Mucosa of rectum (tissue), 2 donors: Measurements from ENCODE around the gene JAKMIP1.

Experiments used
- H3K27ac ChIP-seq, 2 donors: one replicate each; pipeline ENCODE4 v1.7.0; 2013; ENCODE audit warnings: inconsistent platforms in 2 of 2, low read depth in 2 of 2, low read length in 2 of 2
- H3K27me3 ChIP-seq, 2 donors: one replicate each; pipeline ENCODE4 v1.7.0; 2013; ENCODE audit warnings: low read length in 2 of 2; ENCODE audit not compliant: control insufficient read depth in 2 of 2, insufficient read depth in 2 of 2
- H3K36me3 ChIP-seq, 2 donors: one replicate each; pipeline ENCODE4 v1.7.0; 2013; ENCODE audit warnings: low read length in 2 of 2; ENCODE audit not compliant: control insufficient read depth in 2 of 2, insufficient read depth in 2 of 2
- H3K4me1 ChIP-seq, 2 donors: one replicate each; pipeline ENCODE4 v1.7.0; 2013; ENCODE audit warnings: low read length in 2 of 2, mild to moderate bottlenecking in 1 of 2; ENCODE audit not compliant: control insufficient read depth in 2 of 2, insufficient read depth in 2 of 2
- H3K4me3 ChIP-seq, 2 donors: one replicate each; pipeline ENCODE4 v1.7.0; 2013; ENCODE audit warnings: low read length in 2 of 2
- H3K9ac ChIP-seq, 2 donors: one replicate each; pipeline ENCODE4 v1.7.0; 2013; ENCODE audit warnings: low read length in 2 of 2, low read depth in 1 of 2, mild to moderate bottlenecking in 1 of 2
- H3K9me3 ChIP-seq, 2 donors: one replicate each; pipeline ENCODE4 v1.7.0; 2013; ENCODE audit warnings: low read length in 2 of 2; ENCODE audit not compliant: control insufficient read depth in 2 of 2
- donor health status: healthy.
- donor health status: Normal muscosa, but diverticular disease.

JAKMIP1 gene

GRCh38 chr4:6121941-6122340 is 78.4 kb downstream of the JAKMIP1 start:
- no peaks in the 10 kb centered on the region for H3K36me3 ChIP-seq
- H3K27me3 ChIP-seq = no peaks in the 10 kb centered on the region
- no peak overlapping the region for H3K9ac ChIP-seq
- H3K4me1 ChIP-seq = no peaks in the 10 kb centered on the region
- no peak overlapping the region for H3K4me3 ChIP-seq
- no peaks in the 10 kb centered on the region for H3K9me3 ChIP-seq
- H3K27ac ChIP-seq = no peak overlapping the region

- no peak overlapping the region for H3K4me3 ChIP-seq
- no peaks in the 10 kb centered on the region for H3K4me1 ChIP-seq
- no peak overlapping the region for H3K27ac ChIP-seq
- H3K9me3 ChIP-seq = no peaks in the 10 kb centered on the region
- H3K27me3 ChIP-seq = no peaks in the 10 kb centered on the region
- H3K36me3 ChIP-seq = no peaks in the 10 kb centered on the region
- no peak overlapping the region for H3K9ac ChIP-seq
Observed at GRCh38 chr4:6121276-6121850, 79.0 kb downstream of the JAKMIP1 start.

- Histone ChIP-seq H3K27me3 (no peaks in the 10 kb centered on the region), H3K4me3 (no peak overlapping the region), H3K27ac (no peak overlapping the region), H3K36me3 (no peaks in the 10 kb centered on the region), H3K9ac (no peak overlapping the region), H3K9me3 (no peaks in the 10 kb centered on the region), H3K4me1 (no peaks in the 10 kb centered on the region)
Observed at GRCh38 chr4:6120361-6120760, 80.0 kb downstream of the JAKMIP1 start.

- Histone ChIP-seq H3K9ac (no peak overlapping the region), H3K36me3 (no peaks in the 10 kb centered on the region), H3K27ac (no peak overlapping the region), H3K9me3 (no peaks in the 10 kb centered on the region), H3K4me1 (no peaks in the 10 kb centered on the region), H3K27me3 (no peaks in the 10 kb centered on the region), H3K4me3 (no peak overlapping the region)
Observed at GRCh38 chr4:6119507-6120020, 80.8 kb downstream of the JAKMIP1 start.

- no peaks in the 10 kb centered on the region for H3K27me3 ChIP-seq
- no peaks in the 10 kb centered on the region for H3K9me3 ChIP-seq
- H3K4me1 ChIP-seq = no peaks in the 10 kb centered on the region
- no peaks in the 10 kb centered on the region for H3K36me3 ChIP-seq
- H3K27ac ChIP-seq = no peak overlapping the region
- H3K4me3 ChIP-seq = no peak overlapping the region
- H3K9ac ChIP-seq = no peak overlapping the region
Observed at GRCh38 chr4:6118201-6118600, 82.1 kb downstream of the JAKMIP1 start.

- H3K36me3 ChIP-seq = no peaks in the 10 kb centered on the region
- H3K4me1 ChIP-seq = no peaks in the 10 kb centered on the region
- no peak overlapping the region for H3K27ac ChIP-seq
- H3K9ac ChIP-seq = no peak overlapping the region
- no peak overlapping the region for H3K4me3 ChIP-seq
- no peaks in the 10 kb centered on the region for H3K9me3 ChIP-seq
- H3K27me3 ChIP-seq = no peaks in the 10 kb centered on the region
Observed at GRCh38 chr4:6116696-6117285, 83.6 kb downstream of the JAKMIP1 start.

GRCh38 chr4:6115746-6116586 is 84.4 kb downstream of the JAKMIP1 start:
- Histone ChIP-seq H3K9me3 (no peaks in the 10 kb centered on the region), H3K4me1 (no peaks in the 10 kb centered on the region), H3K36me3 (no peaks in the 10 kb centered on the region), H3K27ac (no peak overlapping the region), H3K9ac (no peak overlapping the region), H3K27me3 (no peaks in the 10 kb centered on the region), H3K4me3 (no peak overlapping the region)

- no peaks in the 10 kb centered on the region for H3K4me1 ChIP-seq
- H3K27ac ChIP-seq = no peak overlapping the region
- no peak overlapping the region for H3K4me3 ChIP-seq
- H3K36me3 ChIP-seq = no peaks in the 10 kb centered on the region
- no peaks in the 10 kb centered on the region for H3K27me3 ChIP-seq
- no peaks in the 10 kb centered on the region for H3K9me3 ChIP-seq
- H3K9ac ChIP-seq = no peak overlapping the region
Observed at GRCh38 chr4:6115342-6115741, 85.0 kb downstream of the JAKMIP1 start.

GRCh38 chr4:6114601-6115000 is 85.7 kb downstream of the JAKMIP1 start:
- Histone ChIP-seq H3K36me3 (no peaks in the 10 kb centered on the region), H3K9me3 (no peaks in the 10 kb centered on the region), H3K4me1 (no peaks in the 10 kb centered on the region), H3K9ac (no peak overlapping the region), H3K27ac (no peak overlapping the region), H3K27me3 (no peaks in the 10 kb centered on the region), H3K4me3 (no peak overlapping the region)

- H3K4me3 ChIP-seq = no peak overlapping the region
- H3K27ac ChIP-seq = no peak overlapping the region
- no peaks in the 10 kb centered on the region for H3K36me3 ChIP-seq
- no peaks in the 10 kb centered on the region for H3K27me3 ChIP-seq
- no peaks in the 10 kb centered on the region for H3K9me3 ChIP-seq
- H3K4me1 ChIP-seq = no peaks in the 10 kb centered on the region
- no peak overlapping the region for H3K9ac ChIP-seq
Observed at GRCh38 chr4:6114181-6114580, 86.2 kb downstream of the JAKMIP1 start.
